Prostate gland (tissue), 2 donors: ENCODE results near the gene MUC12.

Experiments used
- CTCF ChIP-seq, 4 experiments: fragments of 200-600 bp in 2 of 4; fragments of 450-650 bp in 2 of 4; sonication (generic) in 2 of 4; IDR thresholded peaks; 1 replicate in 3 of 4; 2 replicates in 1 of 4; pipeline ENCODE4 v1.5.1; 2016 to 2019; ENCODE audit warnings: antibody characterized with exemption in 4 of 4, mild to moderate bottlenecking in 2 of 4, moderate library complexity in 2 of 4
- POLR2A ChIP-seq: fragments of 450-650 bp; IDR thresholded peaks from one replicate; pipeline ENCODE4 v1.6.1; 2016; ENCODE audit warnings: antibody characterized with exemption, mild to moderate bottlenecking

GRCh38 chr7:101066833-101067177, 97.4 kb downstream of the MUC12 start:
- no peak for TF ChIP-seq POLR2A
- TF ChIP-seq CTCF (IDR thresholded peaks at IDR 0.05), result no peak
